ENCODE results near the gene ELF1. TPM values are rescaled to one million over a fixed set of nuclear protein-coding genes. Genes with fewer than 3 reads are reported as not detected.

Gene ELF1
- total RNA-seq, 2 experiments from 2014 or later, result 75.2 to 87.0 TPM

DNA sequence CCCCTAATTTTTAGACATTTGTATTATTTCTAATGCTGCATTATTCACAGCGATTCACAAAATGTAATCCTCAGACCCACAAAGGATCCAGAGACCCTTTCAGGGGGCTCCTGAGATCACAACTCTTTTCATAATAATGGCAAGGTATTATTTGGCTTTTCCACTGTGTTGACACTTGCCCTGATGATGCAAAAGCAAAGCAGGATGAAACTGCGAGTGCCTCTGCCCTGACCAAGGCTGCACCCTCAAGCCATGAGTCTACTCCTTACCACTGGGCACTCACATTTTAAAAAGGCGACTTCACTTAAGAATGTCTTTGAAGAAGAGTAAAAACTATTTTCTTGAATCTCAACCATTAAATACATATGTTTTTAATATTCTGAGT lies 11.4 kb downstream of the ELF1 start:
- H3K27me3 Mint-ChIP-seq, result no peaks in the 10 kb centered on the region
- H3K9me3 Mint-ChIP-seq (ENCODE audit: low read depth), result no peaks in the 10 kb centered on the region
- DNase-seq (peak; percentile 35), ATAC-seq (peak; percentile 20)
- H3K27ac Mint-ChIP-seq, result peak overlapping the region; percentile 81
- intact Hi-C loops (cut with DNase I, micrococcal nuclease), result loop anchor here (1.0 kb wide), 4 partner anchors 9 to 904 kb away; no protein-coding TSS in a partner anchor
- peaks cover 67% of the 10 kb centered on the region for H3K4me1 Mint-ChIP-seq
- peak overlapping the region; percentile 15 for H3K4me3 Mint-ChIP-seq
- CTCF ChIA-PET, result interaction anchor here (0.8 to 1.7 kb wide), 5 partner anchors 10 to 34 kb away, joined by 3 to 7 read pairs (median 3); no protein-coding TSS in a partner anchor
- POLR2A ChIA-PET, result interaction anchor here (1.0 kb wide), 1 partner anchor 11 kb away, joined by 4 read pairs; the partner anchor contains the start of gene ELF1
- peaks cover 22% of the 10 kb centered on the region for H3K36me3 Mint-ChIP-seq (ENCODE audit: low read depth)

- CTCF ChIA-PET, result interaction anchor here (0.8 to 1.7 kb wide), 5 partner anchors 10 to 34 kb away, joined by 3 to 7 read pairs (median 3); no protein-coding TSS in a partner anchor
- Mint-ChIP-seq H3K27ac (peak overlapping the region; percentile 81), H3K9me3 (ENCODE audit: low read depth) (no peaks in the 10 kb centered on the region), H3K36me3 (ENCODE audit: low read depth) (peaks cover 20% of the 10 kb centered on the region), H3K4me1 (peaks cover 66% of the 10 kb centered on the region), H3K4me3 (peak overlapping the region; percentile 56), H3K27me3 (no peaks in the 10 kb centered on the region)
- DNase-seq, result no peak
- intact Hi-C loops (cut with DNase I, micrococcal nuclease), result no loop called here
- POLR2A ChIA-PET, result no interaction called here
- no peak for ATAC-seq
Observed at GRCh38 chr13:41006978-41007743, 12.0 kb downstream of the ELF1 start.

- Mint-ChIP-seq H3K27ac (peak overlapping the region; percentile 93), H3K27me3 (no peaks in the 10 kb centered on the region), H3K4me1 (peaks cover 68% of the 10 kb centered on the region), H3K36me3 (ENCODE audit: low read depth) (peaks cover 17% of the 10 kb centered on the region), H3K9me3 (ENCODE audit: low read depth) (no peaks in the 10 kb centered on the region), H3K4me3 (peak overlapping the region; percentile 29)
- intact Hi-C loops (cut with DNase I, micrococcal nuclease), result no loop called here
- ATAC-seq (no peak), DNase-seq (no peak)
- ChIA-PET POLR2A (no interaction called here), CTCF (interaction anchor here (0.9 to 1.7 kb wide), 3 partner anchors 10 to 32 kb away, joined by 3 to 10 read pairs (median 4); no protein-coding TSS in a partner anchor)
Observed at GRCh38 chr13:41006306-41006705, 12.8 kb downstream of the ELF1 start.

- ChIA-PET CTCF (interaction anchor here (0.9 to 1.7 kb wide), 5 partner anchors 8 to 31 kb away, joined by 3 to 10 read pairs (median 3); no protein-coding TSS in a partner anchor), POLR2A (no interaction called here)
- Mint-ChIP-seq H3K27me3 (no peaks in the 10 kb centered on the region), H3K27ac (peak overlapping the region; percentile 93), H3K4me3 (peak overlapping the region; percentile 29), H3K36me3 (ENCODE audit: low read depth) (peaks cover 13% of the 10 kb centered on the region), H3K9me3 (ENCODE audit: low read depth) (no peaks in the 10 kb centered on the region), H3K4me1 (peaks cover 64% of the 10 kb centered on the region)
- no peak for ATAC-seq
- DNase-seq, result no peak
- intact Hi-C loops (cut with DNase I, micrococcal nuclease), result loop anchor here (2.0 kb wide), 2 partner anchors 13 to 23 kb away; partner anchors contain the start of gene ELF1 (in 1 of the 2)
Observed at GRCh38 chr13:41005704-41006103, 13.4 kb downstream of the ELF1 start.

DNA sequence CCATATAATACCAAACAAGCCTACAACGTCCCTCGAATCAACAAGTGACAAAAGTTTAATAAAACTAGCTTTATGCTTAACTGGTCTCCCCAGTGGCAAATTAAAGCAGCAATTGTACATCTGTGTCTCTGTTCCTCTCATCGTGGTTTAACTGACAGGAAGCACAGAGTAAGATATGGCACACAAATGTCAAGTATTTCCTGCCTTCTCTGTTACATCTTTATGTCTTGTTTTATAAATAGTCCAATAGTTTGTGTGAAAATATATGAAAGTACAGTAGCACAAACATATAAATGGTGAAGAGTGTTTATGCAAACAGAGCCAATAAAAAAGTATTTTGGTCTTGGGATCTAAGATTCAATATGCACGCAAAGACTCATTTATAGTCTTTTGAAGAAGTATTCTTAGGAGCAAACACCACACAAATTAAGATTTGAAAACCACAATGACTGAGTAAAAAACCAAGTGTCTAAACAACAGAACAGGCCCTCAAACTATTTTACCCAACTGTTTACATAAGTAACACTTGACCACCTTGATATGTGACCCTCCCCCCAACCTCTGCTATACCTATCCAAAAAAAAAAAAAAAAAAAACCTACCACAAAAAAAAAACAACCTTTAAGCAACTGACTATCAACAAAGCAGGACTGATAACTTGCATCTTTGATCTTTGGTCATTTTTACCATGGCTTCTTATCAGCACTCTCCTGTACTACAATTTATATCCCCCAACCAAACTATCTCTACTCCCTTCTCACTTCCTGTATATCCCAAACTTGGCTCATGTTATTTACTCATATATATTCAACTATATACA lies 14.0 kb downstream of the ELF1 start:
- H3K9me3 Mint-ChIP-seq (ENCODE audit: low read depth), result no peaks in the 10 kb centered on the region
- H3K36me3 Mint-ChIP-seq (ENCODE audit: low read depth), result peaks cover 13% of the 10 kb centered on the region
- H3K4me3 Mint-ChIP-seq, result peak overlapping the region; percentile 29
- peak; percentile 76 for ATAC-seq
- no peaks in the 10 kb centered on the region for H3K27me3 Mint-ChIP-seq
- peak overlapping the region; percentile 93 for H3K27ac Mint-ChIP-seq
- CTCF ChIA-PET, result interaction anchor here (0.6 to 1.7 kb wide), 6 partner anchors 9 to 46 kb away, joined by 3 to 10 read pairs (median 3); no protein-coding TSS in a partner anchor
- peaks cover 63% of the 10 kb centered on the region for H3K4me1 Mint-ChIP-seq
- intact Hi-C loops (cut with DNase I, micrococcal nuclease), result loop anchor here (1.0 to 2.0 kb wide), 3 partner anchors 9 to 22 kb away; partner anchors contain the start of gene ELF1 (in 1 of the 2)
- DNase-seq, result no peak
- POLR2A ChIA-PET, result no interaction called here

DNA sequence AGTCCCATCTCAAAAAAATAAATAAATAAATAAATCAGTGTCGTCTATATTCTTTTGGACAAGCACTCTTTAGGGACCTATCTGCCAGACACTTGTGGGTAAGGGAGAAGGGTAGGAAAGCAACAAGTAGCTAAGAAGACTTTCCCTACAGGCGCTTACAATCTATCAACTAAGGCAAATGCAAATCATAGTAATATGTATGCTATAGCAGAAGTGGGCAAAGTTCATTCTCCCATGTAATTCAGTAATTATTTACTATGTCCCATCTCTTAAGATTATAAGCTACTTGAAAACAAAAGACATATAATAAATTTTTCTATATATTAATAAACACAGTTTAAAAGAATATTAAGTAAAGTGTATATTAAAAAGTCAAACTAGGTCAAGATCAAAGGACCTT lies 16.5 kb downstream of the ELF1 start:
- intact Hi-C loops (cut with DNase I, micrococcal nuclease), result no loop called here
- no peak overlapping the region for H3K27ac Mint-ChIP-seq

GRCh38 chr13:41001695-41002094 lies 17.4 kb downstream of the ELF1 start:
- no peak for DNase-seq
- H3K27me3 Mint-ChIP-seq, result no peaks in the 10 kb centered on the region
- H3K4me1 Mint-ChIP-seq, result peaks cover 70% of the 10 kb centered on the region
- peaks cover 29% of the 10 kb centered on the region for H3K36me3 Mint-ChIP-seq (ENCODE audit: low read depth)
- H3K4me3 Mint-ChIP-seq, result no peak overlapping the region
- no peak for ATAC-seq
- intact Hi-C loops (cut with DNase I, micrococcal nuclease), result no loop called here
- H3K9me3 Mint-ChIP-seq (ENCODE audit: low read depth), result no peaks in the 10 kb centered on the region
- peak overlapping the region; percentile 78 for H3K27ac Mint-ChIP-seq
- ChIA-PET POLR2A (interaction anchor here (0.9 kb wide), 1 partner anchor 80 kb away, joined by 3 read pairs; no protein-coding TSS in a partner anchor), CTCF (interaction anchor here (2.6 kb wide), 1 partner anchor 16 kb away, joined by 16 read pairs; no protein-coding TSS in a partner anchor)

More for the DNA sequence above, 16.5 kb downstream of the ELF1 start:
- Mint-ChIP-seq H3K4me3 (no peak overlapping the region), H3K36me3 (ENCODE audit: low read depth) (peaks cover 26% of the 10 kb centered on the region), H3K4me1 (peaks cover 70% of the 10 kb centered on the region), H3K27me3 (no peaks in the 10 kb centered on the region), H3K9me3 (ENCODE audit: low read depth) (no peaks in the 10 kb centered on the region)
- CTCF ChIA-PET, result interaction anchor here (0.6 to 2.6 kb wide), 11 partner anchors 7 to 258 kb away, joined by 3 to 16 read pairs (median 4); partner anchors contain the start of gene ELF1
- DNase-seq (no peak), ATAC-seq (no peak)
- POLR2A ChIA-PET, result interaction anchor here (0.9 kb wide), 1 partner anchor 81 kb away, joined by 3 read pairs; no protein-coding TSS in a partner anchor

DNA sequence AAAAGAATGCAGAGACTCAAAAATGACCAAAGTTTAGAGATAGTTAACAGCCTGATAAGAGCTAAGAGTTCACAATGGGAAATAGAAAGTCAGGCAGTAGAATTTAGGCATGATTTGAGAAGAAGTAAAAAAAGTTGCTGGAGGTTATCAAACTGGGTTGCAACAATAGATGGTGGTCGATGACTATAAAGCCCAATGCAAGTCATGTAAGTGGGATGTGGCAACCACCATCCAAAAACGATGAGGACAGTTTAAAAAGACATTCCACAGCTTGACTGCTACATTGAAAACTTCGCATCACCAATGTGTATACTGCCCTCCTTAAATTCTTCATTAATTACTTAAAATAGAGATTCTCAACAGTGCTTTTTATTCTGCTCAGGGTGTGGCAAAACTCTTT lies 19.7 kb downstream of the ELF1 start:
- peaks cover 75% of the 10 kb centered on the region for H3K4me1 Mint-ChIP-seq
- ChIA-PET POLR2A (no interaction called here), CTCF (interaction anchor here (0.6 to 1.1 kb wide), 2 partner anchors 20 to 61 kb away, joined by 3 read pairs; partner anchors contain the start of gene ELF1)
- H3K27ac Mint-ChIP-seq, result peak overlapping the region; percentile 74
- intact Hi-C loops (cut with DNase I, micrococcal nuclease), result no loop called here
- ATAC-seq, result no peak
- H3K4me3 Mint-ChIP-seq, result no peak overlapping the region
- peaks cover 40% of the 10 kb centered on the region for H3K36me3 Mint-ChIP-seq (ENCODE audit: low read depth)
- H3K27me3 Mint-ChIP-seq, result no peaks in the 10 kb centered on the region
- peaks cover 3% of the 10 kb centered on the region for H3K9me3 Mint-ChIP-seq (ENCODE audit: low read depth)
- no peak for DNase-seq

- H3K4me1 Mint-ChIP-seq, result peaks cover 84% of the 10 kb centered on the region
- CTCF ChIA-PET, result interaction anchor here (1.6 to 2.2 kb wide), 2 partner anchors 9 to 11 kb away, joined by 4 to 10 read pairs; no protein-coding TSS in a partner anchor
- intact Hi-C loops (cut with DNase I, micrococcal nuclease), result loop anchor here in 1 of 2 experiments (1.0 kb wide), 1 partner anchor 8 kb away; no protein-coding TSS in a partner anchor
Observed at GRCh38 chr13:40996426-40997092, 22.6 kb downstream of the ELF1 start.

DNA sequence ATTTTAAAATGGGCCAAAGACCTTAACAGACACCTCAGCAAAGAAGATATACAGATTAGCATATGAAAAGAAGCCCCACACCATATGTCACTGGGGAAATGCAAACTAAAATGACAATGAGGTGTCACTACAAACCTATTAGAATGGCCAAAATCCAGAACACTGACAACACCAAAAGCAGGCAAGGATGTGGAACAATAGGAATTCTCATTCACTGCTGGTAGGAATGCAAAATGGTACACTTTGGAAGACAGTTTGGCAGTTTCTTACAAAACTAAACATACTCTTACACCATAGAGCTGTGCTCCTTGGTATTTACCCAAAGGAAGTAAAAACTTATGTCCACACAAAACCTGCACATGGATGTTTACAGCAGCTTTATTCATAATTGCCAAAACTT lies 23.1 kb downstream of the ELF1 start:
- ATAC-seq (no peak), DNase-seq (no peak)
- CTCF ChIA-PET, result interaction anchor here (1.1 to 2.2 kb wide), 4 partner anchors 10 to 18 kb away, joined by 3 to 10 read pairs (median 6); no protein-coding TSS in a partner anchor
- Mint-ChIP-seq H3K9me3 (ENCODE audit: low read depth) (peaks cover 3% of the 10 kb centered on the region), H3K36me3 (ENCODE audit: low read depth) (peaks cover 43% of the 10 kb centered on the region), H3K27me3 (no peaks in the 10 kb centered on the region), H3K4me3 (no peak overlapping the region), H3K4me1 (peaks cover 81% of the 10 kb centered on the region), H3K27ac (peak overlapping the region; percentile 61)
- POLR2A ChIA-PET, result no interaction called here
- intact Hi-C loops (cut with DNase I, micrococcal nuclease), result loop anchor here in 1 of 2 experiments (1.0 kb wide), 1 partner anchor 8 kb away; no protein-coding TSS in a partner anchor

More at GRCh38 chr13:40996426-40997092, 22.6 kb downstream of the ELF1 start:
- Mint-ChIP-seq H3K27ac (peak overlapping the region; percentile 61), H3K36me3 (ENCODE audit: low read depth) (peaks cover 44% of the 10 kb centered on the region), H3K4me3 (no peak overlapping the region), H3K27me3 (no peaks in the 10 kb centered on the region), H3K9me3 (ENCODE audit: low read depth) (peaks cover 3% of the 10 kb centered on the region)
- DNase-seq (no peak), ATAC-seq (no peak)
- POLR2A ChIA-PET, result interaction anchor here (0.6 kb wide), 1 partner anchor 9 kb away, joined by 6 read pairs; no protein-coding TSS in a partner anchor

All from activated CD4-positive, alpha-beta T cell treated with anti-CD3 and anti-CD28 coated beads for 36 hours (primary cell).